IPS-18c (cell line): ENCODE data around the gene ELF3.

Source experiments
- H3K4me3 ChIP-seq: 2 replicates; pipeline ENCODE4 v1.7.0; 2013; ENCODE audit warnings: low read depth, mild to moderate bottlenecking, low read length, moderate library complexity; ENCODE audit not compliant: insufficient read depth
- H3K9me3 ChIP-seq: one replicate; pipeline ENCODE4 v1.6.1; 2013; ENCODE audit warnings: mild to moderate bottlenecking, low read length, moderate library complexity; ENCODE audit not compliant: control insufficient read depth, insufficient read depth

ELF3 gene

GRCh38 chr1:202002507-202002906 is 7.9 kb upstream of the ELF3 start:
- Histone ChIP-seq H3K4me3 (no peak overlapping the region), H3K9me3 (peaks cover 2% of the 10 kb centered on the region)

DNA sequence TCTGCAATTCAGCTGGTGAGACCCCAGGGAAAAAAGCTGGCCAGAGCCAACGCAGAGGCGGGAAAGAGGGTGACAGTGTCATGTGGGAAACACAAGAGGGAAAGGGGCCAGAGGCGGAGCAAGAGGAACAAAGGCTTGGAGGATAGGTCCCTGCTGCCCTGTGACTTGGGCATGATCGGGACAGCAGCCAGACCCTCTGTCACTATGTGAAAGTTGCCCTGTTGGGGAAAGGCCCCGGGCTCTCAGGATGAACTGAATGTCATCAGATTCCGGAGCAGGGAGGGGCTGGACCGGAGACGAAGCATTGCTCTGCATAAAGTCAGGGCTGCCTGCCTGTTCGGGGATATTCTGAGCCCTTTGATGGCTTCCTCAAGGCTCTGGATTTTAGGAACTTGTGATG is 5.7 kb upstream of the ELF3 start:
- Histone ChIP-seq H3K9me3 (peaks cover 2% of the 10 kb centered on the region), H3K4me3 (no peak overlapping the region)

DNA sequence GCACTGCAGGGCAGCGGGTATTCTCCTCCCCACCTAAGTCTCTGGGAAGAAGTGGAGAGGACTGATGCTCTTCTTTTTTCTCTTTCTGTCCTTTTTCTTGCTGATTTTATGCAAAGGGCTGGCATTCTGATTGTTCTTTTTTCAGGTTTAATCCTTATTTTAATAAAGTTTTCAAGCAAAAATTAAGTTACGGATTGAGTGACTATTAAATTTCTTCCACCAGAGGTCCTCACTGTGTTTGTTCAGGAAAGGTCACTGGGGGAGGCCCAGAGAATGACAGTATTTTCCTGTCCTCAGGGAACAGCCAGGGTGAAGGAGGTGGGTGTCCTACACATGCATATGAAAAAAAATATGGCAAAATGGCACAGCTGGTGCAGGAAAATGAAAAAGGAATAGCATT is 4.4 kb upstream of the ELF3 start:
- H3K4me3 ChIP-seq: no peak overlapping the region
- H3K9me3 ChIP-seq: peaks cover 2% of the 10 kb centered on the region

GRCh38 chr1:202007304-202007703 is 3.1 kb upstream of the ELF3 start:
- Histone ChIP-seq H3K9me3 (peaks cover 2% of the 10 kb centered on the region), H3K4me3 (peak overlapping the region; percentile 26; the same call in 1 of the 2 replicates)

GRCh38 chr1:202007805-202008489 is 2.4 kb upstream of the ELF3 start:
- Histone ChIP-seq H3K9me3 (peaks cover 2% of the 10 kb centered on the region), H3K4me3 (peak overlapping the region; percentile 38)

GRCh38 chr1:202009326-202010179 is 834 bp upstream of the ELF3 start:
- peak overlapping the region; percentile 42 for H3K4me3 ChIP-seq

GRCh38 chr1:202011994-202012393 is 1.6 kb downstream of the ELF3 start:
- Histone ChIP-seq H3K4me3 (no peak overlapping the region), H3K9me3 (no peaks in the 10 kb centered on the region)

More at GRCh38 chr1:202009326-202010179, 834 bp upstream of the ELF3 start:
- peaks cover 2% of the 10 kb centered on the region for H3K9me3 ChIP-seq

DNA sequence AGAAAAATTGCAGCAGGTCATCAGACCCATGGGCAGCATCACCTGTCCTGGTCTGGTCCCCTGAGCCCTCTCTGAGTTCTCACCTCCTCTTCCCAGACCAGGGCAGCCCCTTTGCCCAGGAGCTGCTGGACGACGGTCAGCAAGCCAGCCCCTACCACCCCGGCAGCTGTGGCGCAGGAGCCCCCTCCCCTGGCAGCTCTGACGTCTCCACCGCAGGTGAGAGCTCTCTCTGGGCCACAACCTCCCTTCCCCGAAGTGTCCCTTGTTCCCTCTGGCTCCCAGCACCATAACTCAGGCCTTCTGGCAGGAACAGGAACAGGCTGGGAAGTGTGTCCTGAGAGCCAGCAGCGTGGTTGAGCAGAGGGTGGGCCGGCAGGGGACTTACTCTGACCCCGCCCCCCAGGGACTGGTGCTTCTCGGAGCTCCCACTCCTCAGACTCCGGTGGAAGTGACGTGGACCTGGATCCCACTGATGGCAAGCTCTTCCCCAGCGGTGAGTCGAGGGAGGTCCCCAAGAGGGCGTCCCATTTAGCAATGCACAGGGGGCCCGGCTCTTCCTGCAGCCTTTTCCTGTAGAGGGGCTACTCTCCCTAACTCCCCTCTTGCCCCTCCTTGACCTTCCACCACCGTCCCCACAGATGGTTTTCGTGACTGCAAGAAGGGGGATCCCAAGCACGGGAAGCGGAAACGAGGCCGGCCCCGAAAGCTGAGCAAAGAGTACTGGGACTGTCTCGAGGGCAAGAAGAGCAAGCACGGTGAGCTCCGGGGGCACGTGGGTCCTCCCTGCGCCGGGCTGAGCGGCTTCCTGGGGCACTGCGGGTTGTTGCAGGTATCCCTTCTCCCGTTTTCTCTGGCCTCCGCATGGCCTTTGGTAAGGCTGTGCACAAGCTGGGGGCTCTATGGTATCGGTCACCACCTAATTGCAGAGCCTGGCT is 2.4 kb downstream of the ELF3 start:
- Histone ChIP-seq H3K9me3 (no peaks in the 10 kb centered on the region), H3K4me3 (no peak overlapping the region; the same call in 1 of the 2 replicates)

DNA sequence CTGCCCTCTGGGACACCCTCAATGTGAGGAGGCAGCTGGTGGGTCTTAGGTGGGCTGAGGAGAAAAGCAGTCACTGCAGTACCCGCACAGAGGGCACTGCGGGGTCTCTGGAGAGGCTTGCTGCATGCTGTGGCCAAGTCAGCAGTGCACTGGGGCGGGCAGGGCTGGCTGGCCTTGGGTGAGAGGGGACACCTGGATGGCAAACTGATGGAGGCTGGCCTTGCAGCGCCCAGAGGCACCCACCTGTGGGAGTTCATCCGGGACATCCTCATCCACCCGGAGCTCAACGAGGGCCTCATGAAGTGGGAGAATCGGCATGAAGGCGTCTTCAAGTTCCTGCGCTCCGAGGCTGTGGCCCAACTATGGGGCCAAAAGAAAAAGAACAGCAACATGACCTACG is 3.2 kb downstream of the ELF3 start:
- Histone ChIP-seq H3K4me3 (no peak overlapping the region), H3K9me3 (no peaks in the 10 kb centered on the region)

GRCh38 chr1:202014060-202014459 is 3.7 kb downstream of the ELF3 start:
- H3K4me3 ChIP-seq: no peak overlapping the region
- no peaks in the 10 kb centered on the region for H3K9me3 ChIP-seq

DNA sequence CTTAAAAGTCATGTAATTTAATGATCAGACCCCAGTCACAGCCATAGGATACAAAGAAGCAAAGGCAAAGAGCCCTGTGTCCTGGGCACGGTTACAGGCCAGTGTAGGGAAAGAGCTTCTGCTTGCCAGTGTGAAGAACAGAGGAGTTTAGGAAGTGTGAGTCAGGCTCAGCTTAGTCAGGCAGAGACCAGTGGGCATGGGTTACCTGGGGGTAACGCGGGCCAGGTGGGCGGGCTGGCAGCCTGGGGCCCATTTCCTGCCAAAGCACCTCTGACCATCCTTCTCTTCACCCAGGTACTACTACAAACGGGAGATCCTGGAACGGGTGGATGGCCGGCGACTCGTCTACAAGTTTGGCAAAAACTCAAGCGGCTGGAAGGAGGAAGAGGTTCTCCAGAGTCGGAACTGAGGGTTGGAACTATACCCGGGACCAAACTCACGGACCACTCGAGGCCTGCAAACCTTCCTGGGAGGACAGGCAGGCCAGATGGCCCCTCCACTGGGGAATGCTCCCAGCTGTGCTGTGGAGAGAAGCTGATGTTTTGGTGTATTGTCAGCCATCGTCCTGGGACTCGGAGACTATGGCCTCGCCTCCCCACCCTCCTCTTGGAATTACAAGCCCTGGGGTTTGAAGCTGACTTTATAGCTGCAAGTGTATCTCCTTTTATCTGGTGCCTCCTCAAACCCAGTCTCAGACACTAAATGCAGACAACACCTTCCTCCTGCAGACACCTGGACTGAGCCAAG is 4.7 kb downstream of the ELF3 start:
- Histone ChIP-seq H3K4me3 (no peak overlapping the region), H3K9me3 (no peaks in the 10 kb centered on the region)

- Histone ChIP-seq H3K9me3 (no peaks in the 10 kb centered on the region), H3K4me3 (no peak overlapping the region)
Measured at GRCh38 chr1:202015662-202015937, 5.2 kb downstream of the ELF3 start.

DNA sequence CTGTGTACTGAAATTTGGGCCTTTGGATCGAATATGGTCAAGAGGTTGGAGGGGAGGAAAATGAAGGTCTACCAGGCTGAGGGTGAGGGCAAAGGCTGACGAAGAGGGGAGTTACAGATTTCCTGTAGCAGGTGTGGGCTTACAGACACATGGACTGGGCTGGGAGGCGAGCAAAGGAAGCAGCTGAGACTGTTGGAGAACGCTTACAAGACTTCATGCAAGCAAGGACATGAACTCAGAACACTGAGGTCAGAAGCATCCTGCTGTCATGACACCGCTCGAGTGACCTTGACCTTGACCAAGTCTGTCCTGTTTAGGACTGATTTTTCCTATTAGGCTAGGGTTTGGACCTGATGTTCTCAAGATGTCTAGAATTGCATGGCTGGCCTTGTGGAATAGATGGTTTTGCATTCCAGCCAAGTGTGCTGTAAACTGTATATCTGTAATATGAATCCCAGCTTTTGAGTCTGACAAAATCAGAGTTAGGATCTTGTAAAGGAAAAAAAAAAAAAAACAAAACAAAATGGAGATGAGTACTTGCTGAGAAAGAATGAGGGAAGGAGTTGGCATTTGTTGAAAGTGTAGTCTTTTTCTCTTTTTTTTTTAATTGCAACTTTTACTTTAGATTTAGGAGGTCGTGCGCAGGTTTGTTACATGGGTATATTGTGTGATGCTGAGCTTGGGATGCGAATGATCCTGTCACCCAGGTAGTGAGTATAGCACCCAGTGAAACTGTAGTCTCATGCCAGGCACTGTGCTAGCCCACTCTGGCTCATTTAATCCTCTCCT is 5.8 kb downstream of the ELF3 start:
- no peaks in the 10 kb centered on the region for H3K9me3 ChIP-seq

GRCh38 chr1:202016811-202017748 is 6.7 kb downstream of the ELF3 start:
- H3K9me3 ChIP-seq: peaks cover 2% of the 10 kb centered on the region
- H3K4me3 ChIP-seq: no peak overlapping the region

More for the DNA sequence above, 5.8 kb downstream of the ELF3 start:
- H3K4me3 ChIP-seq: no peak overlapping the region

GRCh38 chr1:202017749-202018467 is 7.5 kb downstream of the ELF3 start:
- Histone ChIP-seq H3K9me3 (peaks cover 2% of the 10 kb centered on the region), H3K4me3 (no peak overlapping the region)
